ENCODE results near the gene CELF2.

Gene CELF2

DNA sequence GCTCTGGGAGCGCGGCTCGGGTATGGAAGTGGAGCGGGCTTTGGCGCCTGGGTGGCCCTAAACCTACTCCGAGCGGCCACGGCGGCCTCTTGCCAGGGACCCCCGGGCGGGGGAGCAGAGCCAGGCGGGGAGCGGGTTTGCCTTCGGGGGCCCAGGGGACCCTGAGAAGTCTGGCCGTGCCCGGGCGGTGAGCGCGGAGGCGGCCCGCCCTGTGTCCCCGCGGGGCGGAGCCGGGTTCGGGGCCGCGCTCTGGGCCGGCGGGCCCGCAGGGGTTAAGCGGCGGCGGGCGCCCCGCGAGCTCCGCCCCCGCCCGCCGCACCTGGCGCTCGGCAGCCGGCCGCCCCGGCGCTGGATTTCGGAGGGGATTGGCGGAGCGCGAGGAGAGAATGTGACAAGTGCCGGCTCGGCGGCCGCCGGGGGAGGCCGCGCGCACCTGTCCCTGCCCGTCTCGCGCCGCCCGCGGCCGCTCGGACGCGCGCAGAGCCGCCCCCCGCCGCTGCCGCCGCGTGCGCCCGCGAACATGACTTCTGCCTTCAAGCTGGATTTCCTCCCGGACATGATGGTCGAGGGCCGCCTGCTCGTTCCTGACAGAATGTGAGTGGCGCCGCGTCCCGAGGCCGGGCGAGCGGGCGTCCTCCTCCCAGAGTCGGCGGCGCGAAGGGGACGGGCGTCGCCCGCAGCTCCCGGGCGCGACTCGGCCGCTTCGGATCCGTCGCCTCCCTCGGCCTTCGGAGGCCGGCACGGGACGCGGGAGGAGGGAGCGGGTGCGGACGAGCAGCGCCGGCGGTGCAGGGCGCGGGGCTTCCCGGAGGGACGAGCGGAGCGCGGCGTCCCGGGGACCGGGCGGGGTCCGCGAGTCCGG lies at the start of gene CELF2:
Gene CELF2, plus strand, starts transcription at position 303 of the 862 bp plus-strand sequence. Its CDS starts 218 bp downstream, at position 521.
- no peak within 1 kb of the TSS for H3K27ac ChIP-seq
- TF ChIP-seq, protein P1, sequence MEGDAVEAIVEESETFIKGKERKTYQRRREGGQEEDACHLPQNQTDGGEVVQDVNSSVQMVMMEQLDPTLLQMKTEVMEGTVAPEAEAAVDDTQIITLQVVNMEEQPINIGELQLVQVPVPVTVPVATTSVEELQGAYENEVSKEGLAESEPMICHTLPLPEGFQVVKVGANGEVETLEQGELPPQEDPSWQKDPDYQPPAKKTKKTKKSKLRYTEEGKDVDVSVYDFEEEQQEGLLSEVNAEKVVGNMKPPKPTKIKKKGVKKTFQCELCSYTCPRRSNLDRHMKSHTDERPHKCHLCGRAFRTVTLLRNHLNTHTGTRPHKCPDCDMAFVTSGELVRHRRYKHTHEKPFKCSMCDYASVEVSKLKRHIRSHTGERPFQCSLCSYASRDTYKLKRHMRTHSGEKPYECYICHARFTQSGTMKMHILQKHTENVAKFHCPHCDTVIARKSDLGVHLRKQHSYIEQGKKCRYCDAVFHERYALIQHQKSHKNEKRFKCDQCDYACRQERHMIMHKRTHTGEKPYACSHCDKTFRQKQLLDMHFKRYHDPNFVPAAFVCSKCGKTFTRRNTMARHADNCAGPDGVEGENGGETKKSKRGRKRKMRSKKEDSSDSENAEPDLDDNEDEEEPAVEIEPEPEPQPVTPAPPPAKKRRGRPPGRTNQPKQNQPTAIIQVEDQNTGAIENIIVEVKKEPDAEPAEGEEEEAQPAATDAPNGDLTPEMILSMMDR (conservative IDR thresholded peaks at IDR 0.05), result no peak
- TF ChIP-seq ZFX (IDR thresholded peaks at IDR 0.05), result no peak

DNA sequence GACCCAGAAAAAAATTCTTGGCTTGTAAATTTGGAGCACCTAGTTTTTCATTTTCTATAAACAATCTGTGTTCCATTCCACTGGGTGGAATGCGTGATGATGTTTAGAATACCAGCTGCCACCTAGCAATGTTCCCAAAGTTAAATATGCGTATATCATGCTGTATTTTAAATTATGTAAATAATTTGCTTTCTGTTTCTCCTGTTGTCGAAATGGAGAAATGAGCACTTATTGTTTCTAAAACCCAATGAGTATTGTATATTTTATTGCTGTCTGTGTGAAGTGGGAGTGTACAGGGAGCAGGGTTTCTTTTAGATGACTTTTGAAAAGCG lies 49.4 kb upstream of the CELF2 start:
- no peak overlapping the region for H3K27ac ChIP-seq
- no peak for TF ChIP-seq ZFX (IDR thresholded peaks at IDR 0.05)
- TF ChIP-seq, protein P1 (conservative IDR thresholded peaks at IDR 0.05), result no peak

DNA sequence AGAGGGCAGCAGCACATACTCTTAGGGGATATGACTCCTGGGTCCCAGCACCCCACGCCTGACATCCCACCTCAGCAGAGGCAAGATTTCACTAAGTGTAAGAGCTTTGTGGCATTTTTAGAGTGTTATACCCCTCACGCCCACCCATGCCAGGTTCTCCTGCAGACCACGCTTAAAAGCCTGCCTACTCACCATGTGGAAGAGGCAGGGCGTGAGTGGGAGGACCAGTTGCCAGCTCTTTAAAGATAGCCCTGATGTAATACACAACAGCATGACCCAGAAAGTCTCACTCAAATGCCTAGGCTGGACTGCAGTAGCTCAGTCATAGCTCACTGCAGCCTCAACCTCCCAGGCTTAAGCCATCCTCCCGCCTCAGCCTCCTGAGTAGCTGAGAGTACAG lies 44.4 kb upstream of the CELF2 start:
- no peak overlapping the region for H3K27ac ChIP-seq
- TF ChIP-seq, protein P1 (conservative IDR thresholded peaks at IDR 0.05), result no peak
- TF ChIP-seq ZFX (IDR thresholded peaks at IDR 0.05), result no peak

DNA sequence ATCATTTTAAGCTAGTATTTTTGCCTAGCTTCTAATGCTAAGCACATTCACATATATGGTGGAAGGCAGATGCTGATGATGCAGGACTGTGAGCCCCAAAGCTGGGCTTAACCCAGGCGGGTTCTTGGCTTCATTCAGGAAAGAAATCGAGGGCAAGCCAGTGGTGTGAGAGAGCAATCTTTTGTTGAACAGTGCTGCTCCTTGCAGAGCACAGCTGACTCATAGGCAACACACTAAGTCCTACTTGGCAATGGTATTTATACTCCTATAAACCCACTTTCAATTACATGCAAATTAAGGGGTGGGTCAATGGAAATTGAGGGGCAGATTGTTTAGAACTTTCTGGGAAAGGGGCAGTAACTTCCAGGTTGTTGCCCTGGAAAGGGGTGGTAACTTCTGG lies 42.0 kb upstream of the CELF2 start:
- no peak for TF ChIP-seq ZFX (IDR thresholded peaks at IDR 0.05)
- TF ChIP-seq, protein P1 (conservative IDR thresholded peaks at IDR 0.05), result no peak

DNA sequence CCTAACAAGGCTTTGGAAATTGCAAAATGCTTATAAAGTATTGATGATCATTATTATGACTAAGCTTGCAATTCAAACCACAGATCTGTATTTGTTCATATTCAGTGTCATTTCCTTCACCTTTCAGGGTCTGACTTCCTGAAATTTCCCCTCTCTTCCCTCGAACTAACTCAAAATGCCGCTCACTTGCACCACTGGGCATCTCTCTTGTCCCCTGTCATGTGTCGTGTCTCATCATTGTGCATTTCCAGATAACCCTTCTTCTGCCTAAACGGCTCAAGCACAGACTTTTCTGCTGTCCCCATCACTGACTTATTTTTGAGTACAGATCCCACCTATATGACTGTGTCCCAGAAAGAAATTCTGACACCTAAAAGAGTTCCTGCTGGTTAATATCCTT lies 41.0 kb upstream of the CELF2 start:
- TF ChIP-seq, protein P1 (conservative IDR thresholded peaks at IDR 0.05), result no peak
- TF ChIP-seq ZFX (IDR thresholded peaks at IDR 0.05), result no peak
- no peak overlapping the region for H3K27ac ChIP-seq

More for the DNA sequence above, 42.0 kb upstream of the CELF2 start:
- H3K27ac ChIP-seq, result no peak overlapping the region

DNA sequence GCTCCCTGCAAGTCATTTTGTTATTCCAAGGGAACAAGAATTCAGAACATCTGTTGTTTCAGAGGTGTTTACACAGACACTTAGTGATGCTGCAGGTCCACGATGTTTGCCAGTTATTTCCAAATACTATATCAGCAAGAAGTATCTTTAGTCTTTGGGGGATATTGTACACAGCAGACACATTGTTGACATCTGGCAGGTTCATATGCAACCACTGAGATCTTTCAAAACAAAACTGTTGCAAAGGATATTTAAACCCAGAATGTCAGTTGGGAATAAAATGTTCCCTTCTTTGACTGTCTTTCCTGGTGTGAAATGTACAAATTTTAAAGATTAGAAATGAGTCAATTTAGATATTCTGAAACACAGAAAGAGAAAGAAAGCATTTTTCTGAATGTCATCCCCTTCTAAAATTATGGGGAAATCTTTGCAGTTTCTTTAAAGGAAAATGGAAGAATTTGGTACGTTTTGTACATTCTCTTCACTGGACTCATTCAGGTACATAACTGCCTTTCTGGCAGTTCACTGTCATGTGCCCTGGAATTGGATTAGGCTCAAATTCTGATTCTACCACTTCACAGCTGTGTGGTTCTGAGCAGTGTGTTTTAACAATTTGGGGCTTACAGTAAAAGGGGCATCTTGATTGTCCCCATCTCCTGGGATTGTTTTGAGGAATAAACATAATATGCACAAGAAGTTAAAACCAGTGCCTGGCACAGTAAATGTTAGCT lies 40.3 kb upstream of the CELF2 start:
- H3K27ac ChIP-seq, result no peak overlapping the region
- no peak for TF ChIP-seq ZFX (IDR thresholded peaks at IDR 0.05)
- TF ChIP-seq, protein P1 (conservative IDR thresholded peaks at IDR 0.05), result no peak

DNA sequence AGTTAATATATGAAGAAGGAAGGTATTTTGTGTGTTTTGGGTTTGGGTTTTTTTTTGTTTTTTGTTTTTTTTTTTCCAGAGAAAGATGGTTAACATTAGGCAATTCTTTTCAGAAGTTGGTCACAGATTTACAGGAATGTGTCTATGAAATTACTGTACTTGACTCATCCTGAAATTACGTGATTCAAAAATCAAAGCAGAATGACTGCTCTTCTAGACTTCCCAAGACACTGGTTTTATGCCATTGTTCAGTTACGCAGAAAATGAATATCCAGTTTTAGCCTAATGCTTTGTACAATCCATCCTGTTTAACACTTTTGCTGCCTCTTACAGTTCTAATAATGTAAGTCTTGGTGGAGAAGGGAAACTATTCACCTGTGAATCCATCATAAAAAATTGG lies 39.7 kb upstream of the CELF2 start:
- no peak overlapping the region for H3K27ac ChIP-seq
- no peak for TF ChIP-seq ZFX (IDR thresholded peaks at IDR 0.05)
- TF ChIP-seq, protein P1 (conservative IDR thresholded peaks at IDR 0.05), result no peak
